Measurements from ENCODE around the gene WDFY4.

Gene WDFY4

GRCh38 chr10:48800007-48800675 lies 115.5 kb downstream of the WDFY4 start:
- DNase-seq = no peak

DNA sequence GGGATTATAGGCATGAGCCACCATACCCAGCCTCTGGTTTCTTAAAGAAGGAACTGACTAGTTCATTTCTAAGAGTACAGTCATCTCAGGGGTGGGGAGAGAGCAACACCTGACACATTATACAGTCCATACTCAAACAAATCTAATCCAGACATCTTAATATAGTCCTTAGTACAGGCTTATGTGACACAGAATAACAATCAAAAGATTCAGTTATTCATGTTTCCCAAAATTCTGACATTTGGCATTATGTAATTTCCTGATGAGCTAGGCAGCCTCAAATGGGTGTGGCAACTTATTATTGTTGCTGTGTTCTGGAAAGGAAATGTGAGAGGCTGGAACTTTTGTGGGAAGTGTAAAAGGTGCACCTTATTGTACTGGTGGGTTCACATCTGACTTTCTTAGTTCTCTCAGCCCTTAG lies 116.3 kb downstream of the WDFY4 start:
- no peak for DNase-seq

DNA sequence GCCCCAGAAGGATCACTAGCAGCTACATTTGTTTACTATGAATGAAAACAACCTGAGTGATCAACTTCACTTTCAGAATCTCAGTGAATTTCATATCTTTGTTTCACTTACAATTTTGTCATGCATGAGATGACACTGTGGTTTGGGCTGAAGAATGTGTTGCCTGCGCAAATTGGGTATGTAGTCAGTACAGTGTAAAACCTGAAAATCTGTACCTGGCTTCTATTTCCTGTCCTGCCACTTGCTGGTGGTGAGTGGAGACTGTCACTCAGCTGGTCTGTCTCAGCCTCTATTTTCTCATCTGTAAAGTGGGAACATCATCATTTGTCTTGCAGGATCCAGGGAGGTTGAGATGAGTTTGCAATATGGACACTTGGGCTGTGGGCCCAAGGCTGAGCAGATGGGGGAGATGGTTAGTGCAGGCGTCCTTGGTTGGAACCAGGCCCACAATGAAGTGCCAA lies 118.0 kb downstream of the WDFY4 start:
- DNase-seq = no peak

DNA sequence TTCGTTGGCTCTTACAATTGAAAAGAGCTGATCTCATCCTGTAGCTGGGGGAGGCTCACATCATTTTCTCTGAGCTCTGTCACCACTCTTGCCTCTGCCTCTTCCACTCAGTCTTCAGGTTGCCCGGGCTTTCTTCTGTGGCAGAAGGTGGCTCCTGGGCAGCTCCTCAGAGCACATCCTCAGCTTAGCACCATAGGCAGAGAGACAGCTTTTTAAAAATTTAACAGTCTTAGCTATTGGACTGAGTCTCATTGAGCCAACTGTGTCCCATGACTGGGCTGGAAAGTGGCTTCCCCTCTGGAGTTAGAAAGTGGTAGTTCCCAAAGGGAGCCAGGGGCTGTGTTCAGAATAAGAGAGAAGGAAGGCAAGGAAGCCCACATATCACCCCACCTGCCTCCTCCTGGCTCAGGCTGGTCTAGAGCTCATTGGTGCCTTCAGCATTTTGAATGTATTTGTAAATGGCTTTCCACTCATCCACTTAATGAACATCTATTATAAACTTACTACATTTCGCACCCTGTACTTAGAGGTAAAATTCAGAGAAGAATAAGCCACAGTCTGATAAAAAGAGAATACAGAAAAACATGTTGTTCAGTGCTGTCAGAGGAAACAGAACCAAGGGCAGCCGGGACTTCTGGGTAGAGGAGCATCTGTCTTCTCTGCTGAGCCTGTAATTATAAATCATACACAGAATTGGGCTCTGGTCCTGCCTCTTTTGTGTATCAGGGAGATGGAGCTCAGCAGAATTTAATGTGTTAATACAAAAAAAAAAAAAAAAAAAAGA lies 119.3 kb downstream of the WDFY4 start:
- DNase-seq = no peak

DNA sequence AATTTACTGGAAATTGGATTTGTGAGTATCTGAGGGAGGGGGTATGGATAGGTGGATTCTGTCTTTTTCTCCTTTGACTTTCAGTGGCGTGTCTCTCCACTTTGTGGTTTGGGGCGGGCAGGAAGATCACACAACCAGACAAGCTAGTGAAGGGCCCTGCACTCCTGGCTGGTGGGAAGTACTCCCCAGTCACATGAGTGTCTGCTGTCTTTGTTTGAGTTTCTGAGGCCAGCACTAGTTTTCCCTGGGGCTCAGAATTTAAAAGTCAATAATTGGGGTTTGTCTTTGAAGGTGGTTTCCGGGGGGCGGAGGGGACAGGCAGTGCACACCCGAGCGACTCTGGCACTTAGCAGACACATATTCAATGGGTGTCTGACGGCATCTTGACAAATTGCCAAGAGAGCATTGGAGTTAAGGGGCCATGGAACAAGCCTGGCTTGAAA lies 120.1 kb downstream of the WDFY4 start:
- DNase-seq = no peak

GRCh38 chr10:48805411-48805810 lies 120.7 kb downstream of the WDFY4 start:
- no peak for DNase-seq

- no peak for DNase-seq
Observed at GRCh38 chr10:48805848-48806247, 121.2 kb downstream of the WDFY4 start.

DNA sequence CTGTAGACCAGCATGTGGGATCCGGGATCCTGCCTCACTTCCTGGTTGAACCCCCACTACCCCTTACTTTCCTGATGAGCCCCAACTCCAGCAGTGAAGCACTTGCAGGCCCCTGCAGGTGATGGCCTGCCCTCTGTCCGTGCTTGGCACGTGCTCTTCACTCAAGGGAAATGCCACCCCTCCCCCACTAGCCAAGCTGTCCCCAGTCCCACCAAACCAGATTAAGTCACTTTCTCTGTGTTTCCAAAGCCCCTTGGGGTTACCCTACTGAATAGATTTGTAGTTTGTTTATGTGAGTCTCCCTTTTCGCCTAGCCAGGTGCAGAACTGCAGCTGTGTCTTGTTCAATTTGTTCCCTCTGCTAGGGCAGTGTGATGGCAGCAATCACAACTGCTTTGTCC lies 121.7 kb downstream of the WDFY4 start:
- no peak for DNase-seq

- no peak for DNase-seq
Observed at GRCh38 chr10:48807791-48808470, 123.3 kb downstream of the WDFY4 start.

DNA sequence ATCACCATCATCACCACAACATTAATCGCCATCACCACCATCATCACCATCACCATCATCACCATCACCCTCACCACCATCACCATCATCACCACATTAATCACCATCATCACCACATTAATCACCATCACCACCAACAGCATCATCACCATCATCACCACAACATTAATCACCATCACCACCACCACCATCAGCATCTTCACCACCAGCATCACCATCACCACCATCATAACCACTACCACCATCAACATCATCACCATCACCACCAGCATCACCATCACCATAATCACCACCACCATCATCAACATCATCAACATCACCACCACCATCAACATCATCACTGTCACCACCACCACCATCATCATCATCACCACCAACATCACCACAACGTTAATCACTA lies 124.6 kb downstream of the WDFY4 start:
- DNase-seq = no peak

- DNase-seq = no peak
Observed at GRCh38 chr10:48811461-48811860, 126.8 kb downstream of the WDFY4 start.

DNA sequence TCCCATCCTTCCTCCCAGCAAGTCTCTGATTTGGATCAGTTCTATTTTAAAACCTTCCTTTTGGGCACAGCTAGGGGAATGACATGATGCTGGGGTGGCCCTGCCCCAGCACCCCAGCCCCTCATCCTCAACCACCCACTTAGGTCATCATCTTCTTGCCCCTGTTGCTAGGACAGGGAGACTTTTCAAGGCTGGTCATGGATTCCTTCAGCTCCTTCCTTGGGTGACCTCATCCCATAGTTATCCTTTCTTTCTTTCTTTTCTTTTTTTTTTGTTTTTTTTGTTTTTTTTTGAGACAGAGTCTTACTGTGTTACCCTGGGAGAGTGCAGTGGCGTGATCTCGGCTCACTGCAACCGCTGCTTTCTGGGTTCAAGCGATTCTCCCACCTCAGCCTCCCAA lies 127.2 kb downstream of the WDFY4 start:
- DNase-seq = no peak

DNA sequence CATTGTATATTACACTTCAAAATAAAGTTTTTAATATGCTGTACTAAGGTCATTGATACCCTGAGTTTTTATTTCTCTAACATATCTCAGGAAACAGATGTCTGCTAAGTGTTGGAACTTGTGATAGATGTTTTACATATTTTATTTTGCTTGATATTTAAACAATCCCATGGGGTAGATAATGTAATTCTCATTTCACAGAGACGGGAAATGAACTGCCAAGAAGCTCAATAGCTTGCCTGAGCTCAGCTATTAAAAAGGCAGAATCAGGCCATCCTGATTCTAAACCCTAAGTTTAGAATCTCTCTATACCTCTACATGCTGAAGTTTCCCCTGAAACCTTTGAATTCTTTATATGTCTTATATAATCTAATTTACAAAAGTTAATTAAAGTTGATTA lies 128.6 kb downstream of the WDFY4 start:
- DNase-seq = no peak

DNA sequence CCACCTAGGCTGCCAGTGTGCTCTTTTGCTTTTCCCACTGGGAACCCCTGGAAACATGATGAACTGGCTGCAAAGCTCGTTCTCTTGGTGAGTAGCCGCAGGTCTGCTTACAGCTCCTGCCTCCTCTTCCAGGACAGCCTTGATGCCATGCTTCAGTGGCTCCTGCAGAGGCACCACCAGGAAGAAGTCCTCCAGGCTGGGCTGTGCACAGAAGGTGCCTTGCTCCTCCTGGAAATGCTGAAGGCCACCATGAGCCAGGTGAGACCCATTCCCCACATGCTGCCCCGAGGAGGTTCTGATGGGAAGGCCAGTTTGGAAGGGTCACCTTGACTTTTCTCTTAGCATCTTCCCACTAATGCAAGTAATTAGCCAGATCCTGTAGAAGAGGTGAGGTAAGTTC lies 129.2 kb downstream of the WDFY4 start:
- no peak for DNase-seq

- DNase-seq = no peak
Observed at GRCh38 chr10:48814933-48815332, 130.3 kb downstream of the WDFY4 start.

DNA sequence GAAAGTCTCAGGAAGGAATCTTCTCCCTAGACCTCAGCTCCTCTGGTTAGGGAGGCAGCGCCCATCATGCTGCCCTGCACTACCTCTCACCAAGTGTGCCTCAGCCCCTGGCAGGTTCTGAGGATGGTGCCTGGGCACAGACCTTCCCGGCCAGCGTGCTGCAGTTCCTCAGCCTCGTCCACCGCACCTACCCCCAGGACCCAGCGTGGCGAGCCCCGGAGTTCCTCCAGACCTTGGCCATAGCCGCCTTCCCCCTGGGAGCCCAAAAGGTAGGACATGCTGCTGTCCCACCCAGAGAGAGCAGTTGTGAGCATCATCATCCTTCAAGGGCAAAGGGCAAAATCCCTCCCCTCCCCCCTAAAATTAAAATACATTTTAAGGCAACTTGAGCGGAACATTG lies 132.5 kb downstream of the WDFY4 start:
- no peak for DNase-seq

GRCh38 chr10:48818081-48818480 lies 133.4 kb downstream of the WDFY4 start:
- no peak for DNase-seq

- DNase-seq = no peak
Observed at GRCh38 chr10:48818861-48819520, 134.3 kb downstream of the WDFY4 start.

GRCh38 chr10:48819783-48820182 lies 135.1 kb downstream of the WDFY4 start:
- no peak for DNase-seq

DNA sequence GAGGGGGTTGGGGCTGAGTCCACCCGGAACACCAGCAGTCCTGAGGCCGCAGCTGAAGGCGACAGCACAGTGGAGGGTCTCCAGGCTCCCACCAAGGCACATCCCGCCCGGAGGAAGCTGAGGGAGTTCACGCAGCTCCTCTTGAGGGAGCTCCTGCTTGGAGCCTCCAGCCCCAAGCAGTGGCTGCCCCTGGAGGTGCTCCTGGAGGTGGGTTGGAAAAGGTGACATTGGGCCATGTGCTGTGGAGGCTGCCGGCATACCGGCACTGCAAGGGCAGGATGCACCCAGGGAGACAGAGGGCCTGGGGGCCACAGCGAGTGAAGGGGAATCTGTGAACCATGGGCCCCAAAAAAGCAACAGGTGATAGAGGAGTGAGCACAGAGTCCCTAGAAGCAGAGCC lies 135.6 kb downstream of the WDFY4 start:
- no peak for DNase-seq

DNA sequence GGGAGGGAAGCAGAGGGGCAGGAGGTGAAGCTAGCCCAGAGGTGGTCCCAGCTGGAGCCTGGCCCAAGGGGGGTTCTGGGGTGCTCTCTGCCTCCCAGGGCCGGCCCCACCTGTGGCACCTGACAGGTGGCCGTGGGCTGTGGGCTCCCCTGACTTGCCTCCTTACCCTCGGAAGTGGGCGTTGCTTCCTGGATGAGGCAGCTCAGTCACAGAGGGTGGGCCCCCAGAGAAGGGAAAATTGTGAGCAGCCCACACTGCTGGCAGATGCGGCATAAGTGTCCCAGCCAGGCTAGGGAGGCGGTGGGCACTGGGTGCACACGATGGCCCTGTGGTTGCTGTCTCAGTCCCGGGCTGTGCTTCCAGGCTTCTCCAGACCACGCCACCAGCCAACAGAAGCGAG lies 136.0 kb downstream of the WDFY4 start:
- DNase-seq = no peak

- DNase-seq = no peak
Observed at GRCh38 chr10:48821111-48821510, 136.4 kb downstream of the WDFY4 start.

GRCh38 chr10:48821692-48822091 lies 137.0 kb downstream of the WDFY4 start:
- no peak for DNase-seq

Measured in NCI-H526 treated with DMSO at 0.1 percent for 48 hours (cell line).